C4-2B (cell line): ENCODE results near the gene CDK5RAP1.

Experiments used
- CTCF ChIP-seq: fragments of 450-650 bp; conservative IDR thresholded peaks from 2 replicates; pipeline ENCODE4 v1.5.1; 2017; ENCODE audit warnings: mild to moderate bottlenecking
- ZFX ChIP-seq: fragments of 450-650 bp; IDR thresholded peaks from 2 replicates; pipeline ENCODE4 v1.6.1; 2017

- no peak for TF ChIP-seq CTCF
- TF ChIP-seq ZFX, result no peak
Measured at GRCh38 chr20:33370291-33370690, 31.0 kb downstream of the CDK5RAP1 start.
